OCI-LY7 (cell line): Measurements from ENCODE around the gene VCL. TPM values are rescaled to one million over a fixed set of nuclear protein-coding genes. Genes with fewer than 3 reads are reported as not detected.

Experiments used
- BruUV-seq: library from RNA; stranded (reverse); fragments of 400-500 nt; replicated peaks from 2 replicates; lab custom pipeline; 2021; lab: Mats Ljungman, UMichigan
- CTCF ChIA-PET: fragments of 300-600 bp; sonication (Branson Sonifier 250); formaldehyde crosslinking; loops from one replicate; lab custom pipeline; 2022; ENCODE audit warnings: antibody characterized with exemption; ENCODE audit not compliant: unreplicated experiment; lab: Charles Lee
- POLR2A ChIA-PET: fragments of 300-600 bp; sonication (Branson Sonifier 250); formaldehyde crosslinking; loops from one replicate; lab custom pipeline; 2022; ENCODE audit warnings: antibody characterized with exemption; lab: Charles Lee
- DNase-seq: peaks from one replicate; pipeline ENCODE4 v3.0.0-alpha.2; 2015; ENCODE audit warnings: low spot score
- H2AFZ ChIP-seq: fragments of 200-600 bp; sonication (generic), shearing (Covaris generic); 2 replicates; pipeline ENCODE4 v1.6.1; 2014; ENCODE audit warnings: mild to moderate bottlenecking, antibody characterized with exemption, low read length, moderate library complexity
- H3K27ac ChIP-seq: fragments of 200-600 bp; sonication (generic); 2 replicates; pipeline ENCODE4 v1.5.1; 2014; ENCODE audit warnings: mixed run types, low read depth, mild to moderate bottlenecking, moderate library complexity, low read length, inconsistent platforms; ENCODE audit not compliant: poor library complexity, severe bottlenecking
- H3K36me3 ChIP-seq: fragments of 200-600 bp; sonication (generic); 2 replicates; pipeline ENCODE4 v1.6.1; 2014; ENCODE audit warnings: mild to moderate bottlenecking, antibody characterized with exemption, low read length, moderate library complexity, mixed read lengths; ENCODE audit not compliant: insufficient read depth
- H3K4me1 ChIP-seq: fragments of 200-600 bp; sonication (generic); 2 replicates; pipeline ENCODE4 v1.5.1; 2014; ENCODE audit warnings: mild to moderate bottlenecking, low read length; ENCODE audit not compliant: insufficient read depth, poor library complexity, severe bottlenecking
- H3K4me2 ChIP-seq: fragments of 200-600 bp; sonication (generic); 2 replicates; pipeline ENCODE4 v1.6.1; 2014; ENCODE audit warnings: mild to moderate bottlenecking, low read length
- H3K4me3 ChIP-seq: fragments of 200-600 bp; sonication (generic); 2 replicates; pipeline ENCODE4 v1.5.1; 2014; ENCODE audit warnings: mild to moderate bottlenecking, low read depth, low read length; ENCODE audit not compliant: poor library complexity, severe bottlenecking
- H3K79me2 ChIP-seq: fragments of 200-600 bp; sonication (generic); 2 replicates; pipeline ENCODE4 v1.6.1; 2016; ENCODE audit warnings: low read depth, mild to moderate bottlenecking, low read length, moderate library complexity, mixed read lengths; ENCODE audit not compliant: insufficient read depth
- H3K9me2 ChIP-seq: fragments of 200-600 bp; sonication (generic); 2 replicates; pipeline ENCODE4 v1.6.1; 2016; ENCODE audit warnings: mild to moderate bottlenecking, low read length, mixed read lengths; ENCODE audit not compliant: insufficient read depth
- H3K9me3 ChIP-seq: fragments of 200-600 bp; sonication (generic); 2 replicates; pipeline ENCODE4 v1.6.1; 2014; ENCODE audit warnings: mild to moderate bottlenecking, mixed run types, low read length, mixed read lengths
- H4K20me1 ChIP-seq: fragments of 200-600 bp; sonication (generic); 2 replicates; pipeline ENCODE4 v1.6.1; 2014; ENCODE audit warnings: mild to moderate bottlenecking, antibody characterized with exemption, low read length, moderate library complexity, mixed read lengths; ENCODE audit not compliant: insufficient read depth
- CTCF ChIP-seq: fragments of 200-600 bp; sonication (generic); conservative IDR thresholded peaks from 2 replicates; pipeline ENCODE4 v1.5.1; 2014; ENCODE audit warnings: mild to moderate bottlenecking, antibody characterized with exemption, low read length, moderate library complexity, mixed read lengths
- EZH2phosphoT487 ChIP-seq: fragments of 200-600 bp; sonication (generic); IDR thresholded peaks from 2 replicates; pipeline ENCODE4 v1.6.1; 2018; ENCODE audit warnings: low read depth, borderline replicate concordance, mild to moderate bottlenecking, mixed run types, antibody characterized with exemption, low read length, moderate library complexity, mixed read lengths
- intact Hi-C: fragments of 100-400 bp; cut with micrococcal nuclease; formaldehyde crosslinking; loops from one replicate; pipeline ENCODE4 v1.10.0; 2022; ENCODE audit not compliant: unreplicated experiment
- total RNA-seq, 2 experiments: library from RNA; depleted of rRNA in 1 of 2; stranded (reverse); fragments of >200 nt in 1 of 2; shearing (Covaris generic) in 1 of 2; gene quantifications; 2 replicates each; pipeline ENCODE4 v1.2.3, GENCODE V29; 2014 to 2022

Gene VCL
- total RNA-seq, 2 experiments from 2014 or later: 19.1 to 55.5 TPM

- H3K36me3 ChIP-seq: no peaks in the 10 kb centered on the region
- intact Hi-C loops: loop anchor here (2.0 to 5.0 kb wide), 5 partner anchors 43 to 125 kb away; partner anchors contain the start of gene VCL
- no peak overlapping the region for H3K27ac ChIP-seq
- no peaks in the 10 kb centered on the region for H3K79me2 ChIP-seq
- CTCF ChIA-PET: interaction anchor here (1.2 kb wide), 2 partner anchors 15 to 76 kb away, joined by 3 to 6 read pairs; no protein-coding TSS in a partner anchor
- no peak overlapping the region for H2AFZ ChIP-seq
- no TSS peak for BruUV-seq
- POLR2A ChIA-PET: interaction anchor here (0.6 to 1.8 kb wide), 2 partner anchors 10 to 67 kb away, joined by 3 to 5 read pairs; no protein-coding TSS in a partner anchor
- no peaks in the 10 kb centered on the region for H3K9me2 ChIP-seq
- no peak for TF ChIP-seq EZH2phosphoT487
- no peak for TF ChIP-seq CTCF
- peaks cover 49% of the 10 kb centered on the region for H3K4me1 ChIP-seq
- DNase-seq: no peak
- no peak overlapping the region for H3K4me3 ChIP-seq
- peak overlapping the region; percentile 82; the same call in 1 of the 2 replicates for H3K4me2 ChIP-seq
- H3K9me3 ChIP-seq: no peaks in the 10 kb centered on the region
- no peaks in the 10 kb centered on the region for H4K20me1 ChIP-seq
These were observed 42.2 kb upstream of the VCL start for GRCh38 chr10:73955719-73956118.

GRCh38 chr10:73956476-73957359, 41.2 kb upstream of the VCL start:
- intact Hi-C loops: loop anchor here (1.0 to 5.0 kb wide), 6 partner anchors 42 to 124 kb away; partner anchors contain the start of gene VCL
- H3K9me2 ChIP-seq: no peaks in the 10 kb centered on the region
- peaks cover 49% of the 10 kb centered on the region for H3K4me1 ChIP-seq
- TF ChIP-seq EZH2phosphoT487 (no peak), CTCF (no peak)
- H2AFZ ChIP-seq: peak overlapping the region; percentile 74; the same call in 1 of the 2 replicates
- peak; percentile 67 for DNase-seq
- peak overlapping the region; percentile 82 for H3K4me2 ChIP-seq
- POLR2A ChIA-PET: interaction anchor here (0.6 to 1.8 kb wide), 8 partner anchors 11 to 163 kb away, joined by 3 to 8 read pairs (median 3); no protein-coding TSS in a partner anchor
- H3K27ac ChIP-seq: peak overlapping the region; percentile 57
- peak overlapping the region; percentile 45 for H3K4me3 ChIP-seq
- H3K79me2 ChIP-seq: no peaks in the 10 kb centered on the region
- CTCF ChIA-PET: interaction anchor here (1.2 to 1.9 kb wide), 4 partner anchors 11 to 77 kb away, joined by 3 to 6 read pairs (median 4); partner anchors contain the start of gene VCL
- H3K9me3 ChIP-seq: no peaks in the 10 kb centered on the region
- no peaks in the 10 kb centered on the region for H4K20me1 ChIP-seq
- no peaks in the 10 kb centered on the region for H3K36me3 ChIP-seq
- no TSS peak for BruUV-seq
